ENCODE results near the gene NLRP11. TPM values are rescaled to one million over a fixed set of nuclear protein-coding genes. Genes with fewer than 3 reads are reported as not detected.
"Not testable (repeated sequence)": the region's sequence is repeated elsewhere in the genome, so short reads cannot be mapped to it uniquely, and the experiment has no call there.

Gene NLRP11
- total and polyA plus RNA-seq, 7 donors, result 0.04 TPM; not detected in 6

GRCh38 chr19:55778331-55778730 is 53.5 kb downstream of the NLRP11 start:
- no peak for TF ChIP-seq POLR2A (IDR thresholded peaks at IDR 0.05)
- 81 to 82% methylated on average over 16 of the region's 16 CpGs for WGBS, 2 donors

GRCh38 chr19:55777528-55777927 is 54.3 kb downstream of the NLRP11 start:
- DNase-seq, result no peak
- no peak overlapping the region for H3K4me3 ChIP-seq
- H3K27ac ChIP-seq, result no peak overlapping the region
- WGBS, 2 donors, result 38 to 57% methylated on average over 7 of the region's 7 CpGs
- H3K9me3 ChIP-seq, result no peaks in the 10 kb centered on the region
- H3K27me3 ChIP-seq, result no peaks in the 10 kb centered on the region
- no peaks in the 10 kb centered on the region for H3K4me1 ChIP-seq
- intact Hi-C loops (cut with DNase I), result no loop called here
- TF ChIP-seq CTCF (IDR thresholded peaks at IDR 0.05) (no peak), EP300 (IDR thresholded peaks at IDR 0.05) (no peak), POLR2A (IDR thresholded peaks at IDR 0.05) (no peak), POLR2AphosphoS5 (IDR thresholded peaks at IDR 0.05) (no peak)
- no peaks in the 10 kb centered on the region for H3K36me3 ChIP-seq

More at GRCh38 chr19:55778331-55778730, 53.5 kb downstream of the NLRP11 start:
- intact Hi-C loops (cut with DNase I), result no loop called here
- no peaks in the 10 kb centered on the region for H3K4me1 ChIP-seq
- no peaks in the 10 kb centered on the region for H3K36me3 ChIP-seq
- no peak overlapping the region for H3K27ac ChIP-seq
- H3K27me3 ChIP-seq, result no peaks in the 10 kb centered on the region
- H3K9me3 ChIP-seq, result no peaks in the 10 kb centered on the region
- no peak for DNase-seq
- no peak overlapping the region for H3K4me3 ChIP-seq

GRCh38 chr19:55769632-55770031 is 62.2 kb downstream of the NLRP11 start:
- H3K4me1 ChIP-seq; H3K9me3 ChIP-seq; H3K4me3 ChIP-seq; H3K27ac ChIP-seq; DNase-seq; H3K27me3 ChIP-seq; intact Hi-C loops (cut with DNase I); H3K36me3 ChIP-seq: not testable (repeated sequence)
- WGBS, 2 donors, result 4 to 44% methylated on average over 2 to 3 of the region's 3 CpGs

- DNase-seq; H3K4me3 ChIP-seq; H3K36me3 ChIP-seq; H3K4me1 ChIP-seq; H3K9me3 ChIP-seq; intact Hi-C loops (cut with DNase I); H3K27me3 ChIP-seq; H3K27ac ChIP-seq: not testable (repeated sequence)
- WGBS, 2 donors, result 90% methylated on average over 5 of the region's 6 CpGs
Measured at GRCh38 chr19:55768818-55769217, 63.0 kb downstream of the NLRP11 start, which contains the start of gene RFPL4AL1. Gene RFPL4AL1, plus strand, starts transcription at chr19:55769118. Its CDS starts 2,687 bp downstream, at chr19:55771805.

- H3K4me1 ChIP-seq, result no peaks in the 10 kb centered on the region
- TF ChIP-seq POLR2AphosphoS5 (IDR thresholded peaks at IDR 0.05) (no peak), EP300 (IDR thresholded peaks at IDR 0.05) (no peak), CTCF (IDR thresholded peaks at IDR 0.05) (no peak), POLR2A (IDR thresholded peaks at IDR 0.05) (no peak)
- no peak overlapping the region for H3K4me3 ChIP-seq
- no peak for DNase-seq
- H3K9me3 ChIP-seq, result peaks cover 0 to 3% (median 0%) of the 10 kb centered on the region in 4 donors
- peaks cover 0 to 4% (median 0%) of the 10 kb centered on the region in 3 donors for H3K27me3 ChIP-seq
- WGBS, 2 donors, result 65% methylated on average over 6 to 7 of the region's 7 CpGs
- no peaks in the 10 kb centered on the region for H3K36me3 ChIP-seq
- intact Hi-C loops (cut with DNase I), result no loop called here
- H3K27ac ChIP-seq, result no peak overlapping the region
Measured at GRCh38 chr19:55766466-55766865, 65.3 kb downstream of the NLRP11 start.

- 92 to 96% methylated on average over 2 of the region's 3 CpGs for WGBS, 2 donors
- H3K4me3 ChIP-seq; H3K36me3 ChIP-seq; H3K27me3 ChIP-seq; H3K4me1 ChIP-seq; intact Hi-C loops (cut with DNase I); DNase-seq; H3K27ac ChIP-seq; H3K9me3 ChIP-seq: not testable (repeated sequence)
Measured at GRCh38 chr19:55758797-55759196, 73.0 kb downstream of the NLRP11 start, which contains the start of gene RFPL4A. Gene RFPL4A, plus strand, starts transcription at chr19:55759097. Its CDS starts 2,704 bp downstream, at chr19:55761801.

GRCh38 chr19:55756808-55757207 is 75.0 kb downstream of the NLRP11 start:
- H3K9me3 ChIP-seq; H3K27ac ChIP-seq; H3K4me1 ChIP-seq; H3K4me3 ChIP-seq; H3K36me3 ChIP-seq; DNase-seq; H3K27me3 ChIP-seq; intact Hi-C loops (cut with DNase I): not testable (repeated sequence)
- 80 to 85% methylated on average over 4 of the region's 4 CpGs for WGBS, 2 donors
